Measurements from ENCODE around the gene MKKS.

The MKKS gene

GRCh38 chr20:10368702-10369041, 65.3 kb downstream of the MKKS start:
- DNase-seq (ENCODE audit: low read depth), result no peak

GRCh38 chr20:10367943-10368701, 65.9 kb downstream of the MKKS start:
- no peak for DNase-seq (ENCODE audit: low read depth)

DNA sequence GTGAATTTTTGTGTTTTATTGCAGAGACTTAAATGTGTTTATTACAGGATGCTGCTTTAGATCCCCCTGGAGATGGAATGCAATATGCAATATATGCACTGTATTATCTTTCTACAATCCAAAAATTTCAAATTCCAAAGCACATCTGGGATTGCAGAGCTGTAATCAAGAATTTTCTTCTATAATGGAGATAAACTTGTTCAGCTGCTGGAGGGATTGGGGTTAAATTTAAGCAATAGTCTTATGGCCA, 66.4 kb downstream of the MKKS start:
- no peak for DNase-seq (ENCODE audit: low read depth)

DNA sequence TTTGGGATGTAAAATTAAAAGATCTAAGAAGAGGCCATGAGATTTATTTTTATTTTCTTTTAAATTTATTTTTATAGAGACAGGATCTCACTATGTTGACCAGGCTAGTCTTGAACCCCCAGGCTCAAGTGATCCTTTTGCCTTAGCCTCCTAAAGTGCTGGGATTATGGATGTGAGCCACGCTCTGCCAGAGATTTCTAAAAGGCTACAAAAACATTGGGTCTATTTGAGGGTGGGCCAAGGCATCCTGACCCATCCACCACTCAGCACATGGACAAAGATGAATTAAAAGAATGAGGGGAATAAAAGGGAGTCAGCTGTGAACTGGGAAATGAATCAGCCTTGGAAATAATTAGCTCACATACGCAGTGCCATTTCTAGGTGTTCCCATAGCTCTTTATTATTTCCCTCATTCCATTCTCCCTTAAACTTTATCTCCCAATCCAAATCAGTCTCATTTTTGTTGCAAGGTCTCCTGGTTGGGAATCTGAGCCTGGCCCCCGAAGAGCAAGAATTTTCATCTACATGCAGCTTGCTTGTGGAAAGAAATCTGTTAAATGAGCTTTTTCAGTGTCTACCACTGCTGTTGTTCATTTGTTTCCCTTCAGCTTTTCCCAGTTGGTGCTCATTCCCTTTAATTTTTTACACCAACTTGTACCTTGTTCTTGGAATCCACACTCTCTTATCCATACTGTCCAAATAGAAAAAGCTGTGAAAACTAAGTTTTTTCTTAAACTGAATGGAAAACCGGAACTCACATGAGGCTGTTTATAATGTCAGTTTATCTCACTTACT, 66.9 kb downstream of the MKKS start:
- DNase-seq (ENCODE audit: low read depth), result no peak

DNA sequence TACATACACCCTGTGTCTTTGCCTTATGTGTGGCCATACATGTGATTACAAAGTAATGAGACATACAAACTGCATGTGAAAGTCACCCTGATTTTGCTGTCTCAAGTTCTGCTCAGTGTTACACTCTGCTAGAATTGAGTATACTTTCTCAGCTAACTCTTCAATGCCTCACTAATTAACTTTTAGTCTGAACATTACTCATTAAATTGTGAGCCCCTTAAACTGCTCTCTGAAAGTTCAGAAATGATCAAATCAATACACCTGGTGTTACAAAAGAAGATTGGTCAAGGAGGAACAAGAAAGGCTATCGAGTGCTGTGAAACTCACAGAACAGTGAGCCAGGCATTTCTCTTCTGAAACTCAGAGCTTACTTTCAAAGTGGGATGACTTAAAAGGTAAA, 71.3 kb downstream of the MKKS start:
- no peak for DNase-seq (ENCODE audit: low read depth)

- DNase-seq (ENCODE audit: low read depth), result peak; percentile 95
These were observed 73.1 kb downstream of the MKKS start for GRCh38 chr20:10360878-10361277.

DNA sequence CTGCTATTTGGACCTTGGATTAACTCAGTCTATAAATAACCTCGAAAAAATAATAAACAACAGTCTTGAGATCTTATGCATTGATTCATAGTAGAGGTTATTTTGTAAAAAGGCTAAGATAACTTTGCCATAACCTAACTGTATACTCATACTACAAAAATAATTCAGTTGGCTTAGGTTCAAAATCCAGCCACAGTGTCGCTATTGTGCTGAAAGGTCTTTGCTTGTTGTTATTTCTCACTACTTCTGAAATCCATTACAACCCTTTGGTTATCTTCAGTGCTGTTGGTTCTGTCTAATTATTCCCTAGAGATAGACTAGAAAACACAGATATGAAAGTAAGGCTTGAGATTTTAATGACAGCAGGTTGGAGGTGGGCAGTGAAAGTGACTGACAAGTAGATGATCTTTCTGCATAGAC, 74.4 kb downstream of the MKKS start:
- DNase-seq (ENCODE audit: low read depth), result peak; percentile 44

- DNase-seq (ENCODE audit: low read depth), result peak; percentile 31
These were observed 76.0 kb downstream of the MKKS start for GRCh38 chr20:10357974-10358373.

DNA sequence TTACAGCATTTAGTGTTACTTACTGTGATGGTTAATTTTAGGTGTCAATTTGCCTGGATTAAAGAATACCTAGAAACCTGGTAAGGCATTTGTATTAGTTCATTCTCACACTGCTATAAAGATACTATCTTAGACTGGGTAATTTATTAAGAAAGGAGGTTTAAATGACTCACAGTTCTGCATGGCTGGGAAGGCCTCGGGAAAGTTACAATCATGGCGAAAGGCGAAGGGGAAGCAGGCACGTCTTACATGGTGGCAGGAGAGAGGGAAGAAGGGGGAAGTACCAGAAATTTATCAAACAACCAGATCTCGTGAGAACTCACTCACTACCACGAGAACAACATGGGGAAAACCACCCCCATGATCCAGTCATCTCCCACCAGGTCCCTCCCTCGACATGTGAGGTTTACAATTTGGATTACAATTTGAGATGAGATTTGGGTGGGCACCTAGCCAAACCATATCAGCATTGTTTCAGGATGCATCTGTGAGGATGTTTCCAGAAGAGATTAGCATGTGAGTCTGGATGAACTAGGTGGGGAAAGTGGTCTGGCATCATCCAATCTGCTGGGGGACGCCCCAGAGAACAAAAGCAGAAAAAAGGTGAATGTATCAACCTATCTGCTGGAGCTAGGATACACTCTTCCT, 76.8 kb downstream of the MKKS start:
- peak; percentile 75 for DNase-seq (ENCODE audit: low read depth)

GRCh38 chr20:10356628-10357027, 77.4 kb downstream of the MKKS start:
- no peak for DNase-seq (ENCODE audit: low read depth)

DNA sequence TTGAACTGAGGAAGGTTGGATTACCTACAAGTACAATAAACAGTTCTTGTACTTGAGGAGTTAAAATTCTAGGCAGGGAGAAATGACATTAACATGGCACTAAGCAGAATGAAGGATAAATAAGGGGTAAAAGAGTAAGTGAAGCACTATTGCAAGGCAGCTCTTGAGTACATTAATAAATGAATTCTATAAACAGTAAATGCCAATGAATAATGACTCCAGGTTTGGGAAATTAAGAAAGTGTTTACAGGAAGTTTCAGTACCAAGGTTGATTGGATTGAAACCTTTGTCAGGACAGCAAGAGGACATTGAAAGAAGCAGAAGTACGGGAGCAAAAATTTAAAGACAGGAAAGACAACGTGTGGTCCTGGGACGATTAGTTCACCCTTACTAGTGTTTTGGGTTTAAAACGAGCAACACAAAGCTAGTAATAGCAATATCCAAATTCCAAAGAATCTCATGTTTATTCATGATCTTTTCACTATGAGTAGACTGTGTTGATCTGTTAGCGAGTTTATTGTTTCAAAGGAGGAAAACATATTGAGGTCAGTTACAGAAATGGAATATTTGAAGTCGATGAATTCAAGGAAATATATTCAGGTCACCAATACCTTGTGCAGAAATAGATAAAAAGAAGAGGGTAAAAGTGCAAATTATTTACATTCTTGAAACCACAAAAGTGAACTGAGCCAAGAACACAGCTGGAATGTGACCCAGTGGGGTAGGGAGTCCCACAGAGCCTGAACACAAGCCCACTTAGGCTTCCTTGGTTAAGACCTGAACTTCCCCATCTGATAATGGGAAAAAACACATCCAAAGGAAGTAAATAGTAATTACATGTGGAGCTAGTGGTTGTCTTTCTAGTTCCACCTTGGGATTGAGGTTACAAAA, 80.8 kb downstream of the MKKS start:
- peak; percentile 92 for DNase-seq (ENCODE audit: low read depth)

Data from amniotic epithelial cell (primary cell).